ENCODE data around the gene TAAR9. TPM values are rescaled to one million over a fixed set of nuclear protein-coding genes. Genes with fewer than 3 reads are reported as not detected.
"Not testable (repeated sequence)": the region's sequence is repeated elsewhere in the genome, so short reads cannot be mapped to it uniquely, and the experiment has no call there.

TAAR9 gene
- total and polyA plus RNA-seq, 7 experiments from 2014 or later = not detected

DNA sequence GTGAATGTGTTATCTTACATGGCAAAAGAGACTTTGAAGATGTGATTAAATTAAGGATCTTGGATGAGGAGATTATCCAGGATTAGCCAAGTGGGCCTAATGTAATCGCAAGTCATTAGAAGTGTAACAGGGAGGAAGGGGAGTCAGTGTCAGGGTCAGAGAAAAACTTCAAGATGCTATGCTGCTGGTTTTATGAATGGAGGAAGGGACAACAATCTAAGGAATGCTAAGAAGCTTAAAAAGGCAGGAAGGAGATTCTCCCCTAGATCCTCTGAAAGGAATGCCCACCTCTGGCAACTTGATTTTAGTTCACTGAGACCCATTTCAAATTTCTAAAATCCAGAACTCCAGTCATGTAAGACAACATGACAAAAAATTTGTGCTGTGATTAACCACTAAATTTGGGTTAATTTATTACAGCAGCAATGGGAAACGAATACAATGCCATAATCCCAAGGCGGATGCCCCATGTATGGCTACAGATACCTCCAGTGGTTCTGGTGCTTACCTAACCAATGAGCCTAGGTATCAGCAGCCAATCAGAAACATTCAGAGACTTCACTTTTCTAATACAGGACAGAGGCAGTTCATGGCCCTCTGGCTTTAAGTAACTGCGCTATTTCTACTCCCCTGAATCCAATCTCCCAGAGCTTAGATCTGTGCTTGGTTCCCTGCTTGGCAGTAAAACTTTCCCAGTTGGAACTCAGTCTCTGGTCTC is 10.8 kb downstream of the TAAR9 start:
- H3K27me3 Mint-ChIP-seq = peaks cover 11 to 28% (median 22%) of the 10 kb centered on the region in 5 donors
- H3K9me3 Mint-ChIP-seq = no peaks in the 10 kb centered on the region

GRCh38 chr6:132551214-132551613 is 13.1 kb downstream of the TAAR9 start:
- Histone ChIP-seq H3K4me3 (ENCODE audit: low read length) (no peak overlapping the region), H3K4me1 (ENCODE audit: control insufficient read depth in 2 of 2, insufficient read depth in 2 of 2, low read length in 2 of 2) (no peaks in the 10 kb centered on the region), H3K36me3 (ENCODE audit: control insufficient read depth in 2 of 3, insufficient read depth in 3 of 3, low read length in 3 of 3) (no peaks in the 10 kb centered on the region), H3K27me3 (ENCODE audit: control insufficient read depth in 2 of 2, insufficient read depth in 2 of 2, low read length in 2 of 2) (no peaks in the 10 kb centered on the region), H3K9me3 (ENCODE audit: control insufficient read depth in 2 of 3, low read length in 3 of 3) (no peaks in the 10 kb centered on the region), H3K27ac (ENCODE audit: low read depth, low read length) (no peak overlapping the region)
- intact Hi-C loops (cut with micrococcal nuclease) = no loop called here
- Mint-ChIP-seq H3K9me3 (no peaks in the 10 kb centered on the region), H3K4me3 (no peak overlapping the region), H3K27me3 (peaks cover 22 to 34% (median 27%) of the 10 kb centered on the region in 5 donors), H3K4me1 (no peaks in the 10 kb centered on the region), H3K27ac (no peak overlapping the region), H3K36me3 (no peaks in the 10 kb centered on the region)
- ChIA-PET POLR2A (no interaction called here), CTCF (no interaction called here)
- no peak for ATAC-seq
- no peak for DNase-seq

More for the DNA sequence above, 10.8 kb downstream of the TAAR9 start:
- Histone ChIP-seq H3K4me1 (ENCODE audit: control insufficient read depth in 2 of 2, insufficient read depth in 2 of 2, low read length in 2 of 2) (no peaks in the 10 kb centered on the region), H3K27ac (ENCODE audit: low read depth, low read length) (no peak overlapping the region), H3K36me3 (ENCODE audit: control insufficient read depth in 2 of 3, insufficient read depth in 3 of 3, low read length in 3 of 3) (no peaks in the 10 kb centered on the region), H3K9me3 (ENCODE audit: control insufficient read depth in 2 of 3, low read length in 3 of 3) (no peaks in the 10 kb centered on the region), H3K27me3 (ENCODE audit: control insufficient read depth in 2 of 2, insufficient read depth in 2 of 2, low read length in 2 of 2) (no peaks in the 10 kb centered on the region), H3K4me3 (ENCODE audit: low read length) (no peak overlapping the region)
- H3K36me3 Mint-ChIP-seq = no peaks in the 10 kb centered on the region
- intact Hi-C loops (cut with micrococcal nuclease) = no loop called here
- ATAC-seq (no peak), DNase-seq (no peak)
- ChIA-PET CTCF (no interaction called here), POLR2A (no interaction called here)
- H3K4me3 Mint-ChIP-seq = no peak overlapping the region
- H3K27ac Mint-ChIP-seq = no peak overlapping the region
- no peaks in the 10 kb centered on the region for H3K4me1 Mint-ChIP-seq

GRCh38 chr6:132552372-132552771 is 14.3 kb downstream of the TAAR9 start, which contains the start of gene TAAR8:
TSS of gene TAAR8 (plus strand) at chr6:132552672. CDS start at chr6:132552693, 21 bp downstream.
- H3K9me3 ChIP-seq (ENCODE audit: control insufficient read depth in 2 of 3, low read length in 3 of 3) = no peaks in the 10 kb centered on the region
- no peak for ATAC-seq
- no peaks in the 10 kb centered on the region for H3K9me3 Mint-ChIP-seq
- H3K27ac Mint-ChIP-seq = no peak within 1 kb of the TSS
- no peak within 1 kb of the TSS for H3K4me3 Mint-ChIP-seq
- H3K4me1 ChIP-seq (ENCODE audit: control insufficient read depth in 2 of 2, insufficient read depth in 2 of 2, low read length in 2 of 2) = no peaks in the 10 kb centered on the region
- peaks cover 29 to 35% (median 32%) of the 10 kb centered on the region in 5 donors for H3K27me3 Mint-ChIP-seq
- intact Hi-C loops (cut with micrococcal nuclease) = no loop called here
- H3K36me3 ChIP-seq (ENCODE audit: control insufficient read depth in 2 of 3, insufficient read depth in 3 of 3, low read length in 3 of 3) = no peaks in the 10 kb centered on the region
- H3K27me3 ChIP-seq (ENCODE audit: control insufficient read depth in 2 of 2, insufficient read depth in 2 of 2, low read length in 2 of 2) = peaks cover 0 to under 1% of the 10 kb centered on the region in 2 donors
- no peaks in the 10 kb centered on the region for H3K36me3 Mint-ChIP-seq
- DNase-seq = no peak
- POLR2A ChIA-PET = no interaction called here
- no peaks in the 10 kb centered on the region for H3K4me1 Mint-ChIP-seq
- H3K4me3 ChIP-seq (ENCODE audit: low read length) = no peak within 1 kb of the TSS
- CTCF ChIA-PET = interaction anchor here (1.0 kb wide), 1 partner anchor 19 kb away, joined by 5 read pairs; no protein-coding TSS in a partner anchor
- no peak within 1 kb of the TSS for H3K27ac ChIP-seq (ENCODE audit: low read depth, low read length)

DNA sequence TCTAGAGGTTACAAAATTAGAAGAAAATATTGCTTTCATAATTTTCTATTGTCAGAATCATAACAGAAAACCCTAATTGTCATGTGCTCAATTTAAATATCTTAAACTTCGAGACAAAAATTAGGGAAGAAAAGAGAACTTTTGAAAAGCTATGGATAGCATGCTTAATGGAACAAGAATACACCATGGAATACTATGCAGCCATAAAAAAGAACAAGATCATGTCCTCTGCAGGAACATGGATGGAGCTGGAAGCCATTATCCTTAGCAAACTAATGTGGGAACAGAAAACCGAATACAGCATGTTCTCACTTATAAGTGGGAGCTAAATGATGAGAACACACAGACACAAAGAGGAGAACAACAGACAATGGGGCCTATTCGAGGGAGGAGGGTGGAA is 22.0 kb downstream of the TAAR9 start:
- H3K9me3 Mint-ChIP-seq; H3K4me1 Mint-ChIP-seq; H3K36me3 ChIP-seq (ENCODE audit: control insufficient read depth in 2 of 3, insufficient read depth in 3 of 3, low read length in 3 of 3); DNase-seq; H3K36me3 Mint-ChIP-seq; intact Hi-C loops (cut with micrococcal nuclease); H3K4me3 Mint-ChIP-seq; H3K27ac ChIP-seq (ENCODE audit: low read depth, low read length); H3K4me1 ChIP-seq (ENCODE audit: control insufficient read depth in 2 of 2, insufficient read depth in 2 of 2, low read length in 2 of 2); H3K27ac Mint-ChIP-seq; CTCF ChIA-PET; H3K27me3 ChIP-seq (ENCODE audit: control insufficient read depth in 2 of 2, insufficient read depth in 2 of 2, low read length in 2 of 2); H3K9me3 ChIP-seq (ENCODE audit: control insufficient read depth in 2 of 3, low read length in 3 of 3); ATAC-seq; H3K4me3 ChIP-seq (ENCODE audit: low read length); POLR2A ChIA-PET: not testable (repeated sequence)
- H3K27me3 Mint-ChIP-seq = peaks cover 21 to 47% (median 28%) of the 10 kb centered on the region in 5 donors

DNA sequence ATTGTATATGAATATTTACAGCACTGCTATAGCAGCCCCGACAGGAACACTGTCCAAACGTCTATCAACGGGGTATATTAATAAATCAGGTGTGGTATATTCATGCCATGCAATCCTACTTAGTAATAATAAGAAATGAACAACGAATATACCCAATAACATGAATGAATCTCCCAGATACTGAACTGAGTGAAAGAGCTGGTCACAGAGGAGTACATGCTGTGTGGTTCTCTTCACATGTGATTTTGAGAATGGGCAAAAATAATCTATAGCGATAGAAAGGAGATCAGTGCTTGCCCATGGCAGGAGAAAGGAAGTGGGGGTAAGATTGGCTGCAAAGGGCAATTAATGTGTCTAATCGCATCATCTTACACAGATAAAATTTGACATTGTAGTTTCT is 28.3 kb downstream of the TAAR9 start:
- H3K4me3 Mint-ChIP-seq = no peak overlapping the region
- H3K27me3 Mint-ChIP-seq = peaks cover 11 to 36% (median 27%) of the 10 kb centered on the region in 5 donors
- Histone ChIP-seq H3K36me3 (ENCODE audit: control insufficient read depth in 2 of 3, insufficient read depth in 3 of 3, low read length in 3 of 3) (no peaks in the 10 kb centered on the region), H3K27me3 (ENCODE audit: control insufficient read depth in 2 of 2, insufficient read depth in 2 of 2, low read length in 2 of 2) (peaks cover 0 to under 1% of the 10 kb centered on the region in 2 donors), H3K4me3 (ENCODE audit: low read length) (no peak overlapping the region), H3K9me3 (ENCODE audit: control insufficient read depth in 2 of 3, low read length in 3 of 3) (no peaks in the 10 kb centered on the region), H3K27ac (ENCODE audit: low read depth, low read length) (no peak overlapping the region), H3K4me1 (ENCODE audit: control insufficient read depth in 2 of 2, insufficient read depth in 2 of 2, low read length in 2 of 2) (no peaks in the 10 kb centered on the region)
- no peak overlapping the region for H3K27ac Mint-ChIP-seq
- H3K36me3 Mint-ChIP-seq = no peaks in the 10 kb centered on the region
- DNase-seq (no peak), ATAC-seq (no peak)
- ChIA-PET POLR2A (no interaction called here), CTCF (no interaction called here)
- no peaks in the 10 kb centered on the region for H3K4me1 Mint-ChIP-seq
- intact Hi-C loops (cut with micrococcal nuclease) = no loop called here
- no peaks in the 10 kb centered on the region for H3K9me3 Mint-ChIP-seq

- no peaks in the 10 kb centered on the region for H3K36me3 ChIP-seq (ENCODE audit: control insufficient read depth in 2 of 3, insufficient read depth in 3 of 3, low read length in 3 of 3)
- DNase-seq (no peak), ATAC-seq (no peak)
- no peaks in the 10 kb centered on the region for H3K4me1 ChIP-seq (ENCODE audit: control insufficient read depth in 2 of 2, insufficient read depth in 2 of 2, low read length in 2 of 2)
- H3K9me3 ChIP-seq (ENCODE audit: control insufficient read depth in 2 of 3, low read length in 3 of 3) = no peaks in the 10 kb centered on the region
- no peaks in the 10 kb centered on the region for H3K9me3 Mint-ChIP-seq
- ChIA-PET POLR2A (no interaction called here), CTCF (no interaction called here)
- intact Hi-C loops (cut with micrococcal nuclease) = no loop called here
- H3K27ac Mint-ChIP-seq = no peak overlapping the region
- H3K4me3 Mint-ChIP-seq = no peak overlapping the region
- H3K4me1 Mint-ChIP-seq = no peaks in the 10 kb centered on the region
- no peaks in the 10 kb centered on the region for H3K36me3 Mint-ChIP-seq
- no peak overlapping the region for H3K27ac ChIP-seq (ENCODE audit: low read depth, low read length)
- peaks cover 7 to 37% (median 35%) of the 10 kb centered on the region in 5 donors for H3K27me3 Mint-ChIP-seq
- H3K4me3 ChIP-seq (ENCODE audit: low read length) = no peak overlapping the region
- no peaks in the 10 kb centered on the region for H3K27me3 ChIP-seq (ENCODE audit: control insufficient read depth in 2 of 2, insufficient read depth in 2 of 2, low read length in 2 of 2)
These were observed 29.5 kb downstream of the TAAR9 start for GRCh38 chr6:132567566-132567965.

DNA sequence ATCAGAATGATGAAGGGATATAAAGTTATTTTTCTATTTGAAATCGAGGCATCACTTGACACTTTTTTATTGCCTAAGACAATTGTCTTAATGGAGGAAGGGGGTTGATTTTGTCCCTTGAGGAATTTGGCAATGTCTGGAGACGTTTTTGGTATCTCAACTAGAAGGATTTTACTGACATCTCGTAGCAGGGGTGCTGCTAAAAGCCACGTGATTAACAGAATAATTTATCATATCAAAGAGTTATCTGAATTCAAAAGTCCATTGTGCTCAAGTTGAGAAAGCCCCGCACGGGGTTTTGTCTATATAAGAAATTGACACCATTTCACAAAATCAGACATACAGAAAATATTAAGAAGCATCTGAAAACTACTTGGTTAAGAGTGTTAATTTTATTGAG is 30.5 kb downstream of the TAAR9 start:
- H3K27ac ChIP-seq (ENCODE audit: low read depth, low read length) = no peak overlapping the region
- no peaks in the 10 kb centered on the region for H3K4me1 ChIP-seq (ENCODE audit: control insufficient read depth in 2 of 2, insufficient read depth in 2 of 2, low read length in 2 of 2)
- ATAC-seq (no peak), DNase-seq (no peak)
- H3K27me3 Mint-ChIP-seq = peaks cover 8 to 39% (median 35%) of the 10 kb centered on the region in 5 donors
- no peak overlapping the region for H3K27ac Mint-ChIP-seq
- intact Hi-C loops (cut with micrococcal nuclease) = no loop called here
- no peaks in the 10 kb centered on the region for H3K9me3 Mint-ChIP-seq
- H3K4me3 Mint-ChIP-seq = no peak overlapping the region
- H3K27me3 ChIP-seq (ENCODE audit: control insufficient read depth in 2 of 2, insufficient read depth in 2 of 2, low read length in 2 of 2) = no peaks in the 10 kb centered on the region
- ChIA-PET POLR2A (no interaction called here), CTCF (no interaction called here)
- no peaks in the 10 kb centered on the region for H3K9me3 ChIP-seq (ENCODE audit: control insufficient read depth in 2 of 3, low read length in 3 of 3)
- H3K4me3 ChIP-seq (ENCODE audit: low read length) = no peak overlapping the region
- H3K36me3 Mint-ChIP-seq = no peaks in the 10 kb centered on the region
- H3K36me3 ChIP-seq (ENCODE audit: control insufficient read depth in 2 of 3, insufficient read depth in 3 of 3, low read length in 3 of 3) = no peaks in the 10 kb centered on the region
- H3K4me1 Mint-ChIP-seq = no peaks in the 10 kb centered on the region

All from naive thymus-derived CD4-positive, alpha-beta T cell (primary cell).